ENCODE data around the gene CDK5R1.

- TF ChIP-seq CTCF (conservative IDR thresholded peaks at IDR 0.05) = 0 out of 2 replicates have a peak, but pooled peaks have one; percentile 97
- TF ChIP-seq ZFX (IDR thresholded peaks at IDR 0.05) = no peak
Measured at GRCh38 chr17:32443827-32444300, 42.9 kb upstream of the CDK5R1 start.
